ENCODE measurements around the gene MED13L. TPM values are rescaled to one million over a fixed set of nuclear protein-coding genes. Genes with fewer than 3 reads are reported as not detected.

The MED13L gene
- total RNA-seq, 1 experiment from 2014 or later, result 80.5 TPM

- TF ChIP-seq, protein P1, sequence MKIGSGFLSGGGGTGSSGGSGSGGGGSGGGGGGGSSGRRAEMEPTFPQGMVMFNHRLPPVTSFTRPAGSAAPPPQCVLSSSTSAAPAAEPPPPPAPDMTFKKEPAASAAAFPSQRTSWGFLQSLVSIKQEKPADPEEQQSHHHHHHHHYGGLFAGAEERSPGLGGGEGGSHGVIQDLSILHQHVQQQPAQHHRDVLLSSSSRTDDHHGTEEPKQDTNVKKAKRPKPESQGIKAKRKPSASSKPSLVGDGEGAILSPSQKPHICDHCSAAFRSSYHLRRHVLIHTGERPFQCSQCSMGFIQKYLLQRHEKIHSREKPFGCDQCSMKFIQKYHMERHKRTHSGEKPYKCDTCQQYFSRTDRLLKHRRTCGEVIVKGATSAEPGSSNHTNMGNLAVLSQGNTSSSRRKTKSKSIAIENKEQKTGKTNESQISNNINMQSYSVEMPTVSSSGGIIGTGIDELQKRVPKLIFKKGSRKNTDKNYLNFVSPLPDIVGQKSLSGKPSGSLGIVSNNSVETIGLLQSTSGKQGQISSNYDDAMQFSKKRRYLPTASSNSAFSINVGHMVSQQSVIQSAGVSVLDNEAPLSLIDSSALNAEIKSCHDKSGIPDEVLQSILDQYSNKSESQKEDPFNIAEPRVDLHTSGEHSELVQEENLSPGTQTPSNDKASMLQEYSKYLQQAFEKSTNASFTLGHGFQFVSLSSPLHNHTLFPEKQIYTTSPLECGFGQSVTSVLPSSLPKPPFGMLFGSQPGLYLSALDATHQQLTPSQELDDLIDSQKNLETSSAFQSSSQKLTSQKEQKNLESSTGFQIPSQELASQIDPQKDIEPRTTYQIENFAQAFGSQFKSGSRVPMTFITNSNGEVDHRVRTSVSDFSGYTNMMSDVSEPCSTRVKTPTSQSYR (CRISPR knock-in tag; IDR thresholded peaks at IDR 0.05), result no peak
- TF ChIP-seq KAT7 (CRISPR knock-in tag; IDR thresholded peaks at IDR 0.05; ENCODE audit: borderline replicate concordance) (no peak), EMX1 (CRISPR knock-in tag; IDR thresholded peaks at IDR 0.05) (no peak)
Measured at GRCh38 chr12:116027551-116027821, 250.0 kb downstream of the MED13L start (continued).

DNA sequence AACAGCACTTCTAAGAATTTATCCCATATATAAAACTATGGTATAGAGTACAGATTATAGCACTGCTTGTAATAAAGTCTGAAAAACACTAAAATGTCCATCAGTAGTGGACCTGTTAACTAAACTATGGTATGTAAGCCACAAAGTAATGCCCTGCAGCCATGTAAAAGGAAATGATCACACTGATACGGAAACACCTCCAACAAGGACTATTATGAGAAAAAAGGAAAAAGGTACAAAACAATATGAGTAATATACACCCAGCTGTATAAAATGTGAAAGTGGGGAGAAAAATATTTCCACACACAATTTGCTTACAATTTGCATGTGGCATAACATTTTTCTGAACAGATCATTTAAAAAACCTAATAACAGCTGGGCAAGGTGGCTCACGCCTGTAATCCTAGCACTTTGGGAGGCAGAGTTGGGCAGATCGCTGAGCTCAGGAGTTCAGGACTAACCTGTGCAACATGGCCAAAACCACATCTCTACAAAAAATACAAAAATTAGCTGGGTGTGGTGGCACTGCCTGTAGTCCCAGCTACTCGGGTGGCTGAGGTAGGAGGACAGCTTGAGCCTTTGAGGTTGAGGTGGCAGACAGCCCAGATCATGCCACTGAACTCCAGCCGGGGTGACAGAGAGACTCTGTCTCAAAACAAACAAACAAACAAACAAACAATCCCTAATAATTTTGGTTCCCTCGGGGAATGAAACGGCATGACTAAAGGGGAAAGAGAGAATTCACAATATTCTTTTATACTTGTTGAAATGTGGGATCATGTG is 250.5 kb downstream of the MED13L start:
- TF ChIP-seq, protein P2, sequence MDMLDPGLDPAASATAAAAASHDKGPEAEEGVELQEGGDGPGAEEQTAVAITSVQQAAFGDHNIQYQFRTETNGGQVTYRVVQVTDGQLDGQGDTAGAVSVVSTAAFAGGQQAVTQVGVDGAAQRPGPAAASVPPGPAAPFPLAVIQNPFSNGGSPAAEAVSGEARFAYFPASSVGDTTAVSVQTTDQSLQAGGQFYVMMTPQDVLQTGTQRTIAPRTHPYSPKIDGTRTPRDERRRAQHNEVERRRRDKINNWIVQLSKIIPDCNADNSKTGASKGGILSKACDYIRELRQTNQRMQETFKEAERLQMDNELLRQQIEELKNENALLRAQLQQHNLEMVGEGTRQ (CRISPR knock-in tag; IDR thresholded peaks at IDR 0.05), result no peak
- TF ChIP-seq NR1H2 (CRISPR knock-in tag; IDR thresholded peaks at IDR 0.05) (no peak), ESRRA (CRISPR knock-in tag; IDR thresholded peaks at IDR 0.05; ENCODE audit: borderline replicate concordance) (no peak), FOXK1 (CRISPR knock-in tag; IDR thresholded peaks at IDR 0.05) (no peak), MYBL2 (CRISPR knock-in tag; IDR thresholded peaks at IDR 0.05) (no peak), PREB (CRISPR knock-in tag; IDR thresholded peaks at IDR 0.05; ENCODE audit: borderline replicate concordance) (no peak), EMX1 (CRISPR knock-in tag; IDR thresholded peaks at IDR 0.05) (no peak), CREM (CRISPR knock-in tag; IDR thresholded peaks at IDR 0.05) (no peak), TP53 (CRISPR knock-in tag; IDR thresholded peaks at IDR 0.05) (no peak), HMGXB4 (CRISPR knock-in tag; IDR thresholded peaks at IDR 0.05) (no peak), OVOL2 (CRISPR knock-in tag; IDR thresholded peaks at IDR 0.05; ENCODE audit: borderline replicate concordance) (no peak), TCF7 (CRISPR knock-in tag; IDR thresholded peaks at IDR 0.05; ENCODE audit: low read depth) (no peak), ZNF263 (CRISPR knock-in tag; IDR thresholded peaks at IDR 0.05; ENCODE audit: low read depth) (no peak)
- TF ChIP-seq, protein P3, sequence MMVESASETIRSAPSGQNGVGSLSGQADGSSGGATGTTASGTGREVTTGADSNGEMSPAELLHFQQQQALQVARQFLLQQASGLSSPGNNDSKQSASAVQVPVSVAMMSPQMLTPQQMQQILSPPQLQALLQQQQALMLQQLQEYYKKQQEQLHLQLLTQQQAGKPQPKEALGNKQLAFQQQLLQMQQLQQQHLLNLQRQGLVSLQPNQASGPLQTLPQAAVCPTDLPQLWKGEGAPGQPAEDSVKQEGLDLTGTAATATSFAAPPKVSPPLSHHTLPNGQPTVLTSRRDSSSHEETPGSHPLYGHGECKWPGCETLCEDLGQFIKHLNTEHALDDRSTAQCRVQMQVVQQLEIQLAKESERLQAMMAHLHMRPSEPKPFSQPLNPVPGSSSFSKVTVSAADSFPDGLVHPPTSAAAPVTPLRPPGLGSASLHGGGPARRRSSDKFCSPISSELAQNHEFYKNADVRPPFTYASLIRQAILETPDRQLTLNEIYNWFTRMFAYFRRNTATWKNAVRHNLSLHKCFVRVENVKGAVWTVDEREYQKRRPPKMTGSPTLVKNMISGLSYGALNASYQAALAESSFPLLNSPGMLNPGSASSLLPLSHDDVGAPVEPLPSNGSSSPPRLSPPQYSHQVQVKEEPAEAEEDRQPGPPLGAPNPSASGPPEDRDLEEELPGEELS (CRISPR knock-in tag; IDR thresholded peaks at IDR 0.05), result no peak
- TF ChIP-seq, protein P4, sequence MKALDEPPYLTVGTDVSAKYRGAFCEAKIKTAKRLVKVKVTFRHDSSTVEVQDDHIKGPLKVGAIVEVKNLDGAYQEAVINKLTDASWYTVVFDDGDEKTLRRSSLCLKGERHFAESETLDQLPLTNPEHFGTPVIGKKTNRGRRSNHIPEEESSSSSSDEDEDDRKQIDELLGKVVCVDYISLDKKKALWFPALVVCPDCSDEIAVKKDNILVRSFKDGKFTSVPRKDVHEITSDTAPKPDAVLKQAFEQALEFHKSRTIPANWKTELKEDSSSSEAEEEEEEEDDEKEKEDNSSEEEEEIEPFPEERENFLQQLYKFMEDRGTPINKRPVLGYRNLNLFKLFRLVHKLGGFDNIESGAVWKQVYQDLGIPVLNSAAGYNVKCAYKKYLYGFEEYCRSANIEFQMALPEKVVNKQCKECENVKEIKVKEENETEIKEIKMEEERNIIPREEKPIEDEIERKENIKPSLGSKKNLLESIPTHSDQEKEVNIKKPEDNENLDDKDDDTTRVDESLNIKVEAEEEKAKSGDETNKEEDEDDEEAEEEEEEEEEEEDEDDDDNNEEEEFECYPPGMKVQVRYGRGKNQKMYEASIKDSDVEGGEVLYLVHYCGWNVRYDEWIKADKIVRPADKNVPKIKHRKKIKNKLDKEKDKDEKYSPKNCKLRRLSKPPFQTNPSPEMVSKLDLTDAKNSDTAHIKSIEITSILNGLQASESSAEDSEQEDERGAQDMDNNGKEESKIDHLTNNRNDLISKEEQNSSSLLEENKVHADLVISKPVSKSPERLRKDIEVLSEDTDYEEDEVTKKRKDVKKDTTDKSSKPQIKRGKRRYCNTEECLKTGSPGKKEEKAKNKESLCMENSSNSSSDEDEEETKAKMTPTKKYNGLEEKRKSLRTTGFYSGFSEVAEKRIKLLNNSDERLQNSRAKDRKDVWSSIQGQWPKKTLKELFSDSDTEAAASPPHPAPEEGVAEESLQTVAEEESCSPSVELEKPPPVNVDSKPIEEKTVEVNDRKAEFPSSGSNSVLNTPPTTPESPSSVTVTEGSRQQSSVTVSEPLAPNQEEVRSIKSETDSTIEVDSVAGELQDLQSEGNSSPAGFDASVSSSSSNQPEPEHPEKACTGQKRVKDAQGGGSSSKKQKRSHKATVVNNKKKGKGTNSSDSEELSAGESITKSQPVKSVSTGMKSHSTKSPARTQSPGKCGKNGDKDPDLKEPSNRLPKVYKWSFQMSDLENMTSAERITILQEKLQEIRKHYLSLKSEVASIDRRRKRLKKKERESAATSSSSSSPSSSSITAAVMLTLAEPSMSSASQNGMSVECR (CRISPR knock-in tag; IDR thresholded peaks at IDR 0.05; ENCODE audit: borderline replicate concordance), result no peak
- no peak; the same call in 1 of the 2 replicates for ATAC-seq
- Mint-ChIP-seq H3K36me3 (peaks cover 8% of the 10 kb centered on the region; the same call in 1 of the 2 replicates), H3K4me1 (peaks cover 24% of the 10 kb centered on the region), H3K9me3 (0 out of 2 replicates have a peak, but pooled peaks cover 6% of the 10 kb centered on the region), H3K4me3 (no peak overlapping the region), H3K27ac (peak overlapping the region; percentile 46), H3K27me3 (ENCODE audit: low read depth) (no peaks in the 10 kb centered on the region)
- ChIA-PET CTCF (no interaction called here), POLR2A (no interaction called here)
- DNase-seq (ENCODE audit: low spot score), result no peak

All from WTC11 (cell line).